Eye (tissue), 1 donor: ENCODE results near the gene ESM1.
A peak's percentile ranks its signal among the peaks of the same experiment; 100 is the strongest.

Source experiments
- DNase-seq: peaks from one replicate; pipeline ENCODE4 v3.0.0-alpha.2; 2015

Gene ESM1

DNA sequence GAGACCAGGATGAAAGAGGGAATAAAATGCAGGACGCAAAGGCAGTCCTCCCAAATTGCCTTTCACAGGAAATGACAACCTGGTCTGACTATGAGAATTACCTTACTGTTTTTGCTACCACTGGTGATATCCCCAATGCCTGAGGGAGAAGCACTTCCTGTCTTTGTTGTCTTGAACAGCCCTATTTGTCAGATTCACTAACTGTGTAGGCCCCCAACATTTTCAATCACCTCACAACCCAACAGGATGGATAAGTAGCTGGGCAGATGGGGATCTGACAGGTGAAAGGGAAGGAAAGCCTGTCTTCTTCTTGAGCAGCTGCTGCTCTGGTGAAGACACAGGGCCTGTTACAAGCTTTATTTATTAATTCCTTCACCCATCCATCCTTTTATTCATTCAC lies 9.7 kb downstream of the ESM1 start:
- DNase-seq = no peak

DNA sequence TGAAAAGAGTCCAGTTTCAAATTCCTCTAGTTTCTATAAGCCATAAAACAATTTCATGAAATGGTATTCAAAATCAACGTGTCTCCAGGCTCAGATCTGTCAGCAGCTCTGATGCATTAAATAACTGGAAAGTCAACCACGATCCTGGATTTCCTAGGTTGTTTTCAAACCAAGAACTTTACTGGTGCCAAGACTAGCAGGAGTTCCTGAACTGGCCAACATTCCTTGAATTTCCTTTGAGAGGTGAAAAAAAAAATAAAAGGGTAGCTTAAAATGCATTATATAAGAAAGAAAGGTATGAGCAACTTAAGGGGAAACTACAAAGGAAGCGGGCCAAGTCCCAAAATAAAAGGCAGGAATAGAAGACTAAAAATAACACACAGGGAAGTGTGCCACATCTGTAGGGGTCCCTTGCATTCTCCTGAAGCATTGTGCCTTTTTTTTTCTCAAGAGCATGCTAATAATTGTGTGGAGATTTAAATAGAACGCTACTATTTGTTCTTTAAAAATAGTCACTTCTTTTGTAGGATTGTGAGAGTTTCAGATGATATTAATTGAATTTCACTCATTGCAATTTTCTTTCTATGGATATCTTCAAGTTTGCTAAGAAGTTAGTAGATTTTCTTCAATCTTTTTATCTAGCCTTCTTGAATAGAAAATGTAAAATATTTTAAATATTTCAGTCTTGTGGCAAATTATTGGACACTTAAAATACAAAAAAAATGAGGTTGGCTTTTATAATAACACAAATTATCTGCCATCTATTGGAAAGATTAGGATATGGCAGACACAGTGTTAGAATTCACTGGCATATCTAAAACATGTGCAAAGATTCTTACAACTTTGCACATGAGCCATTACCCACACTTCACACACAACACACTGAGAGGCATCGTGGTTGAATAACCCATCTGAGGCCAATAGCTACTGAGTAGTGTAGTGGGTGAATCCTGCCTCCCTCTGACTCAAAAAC lies 15.3 kb downstream of the ESM1 start:
- DNase-seq = no peak

DNA sequence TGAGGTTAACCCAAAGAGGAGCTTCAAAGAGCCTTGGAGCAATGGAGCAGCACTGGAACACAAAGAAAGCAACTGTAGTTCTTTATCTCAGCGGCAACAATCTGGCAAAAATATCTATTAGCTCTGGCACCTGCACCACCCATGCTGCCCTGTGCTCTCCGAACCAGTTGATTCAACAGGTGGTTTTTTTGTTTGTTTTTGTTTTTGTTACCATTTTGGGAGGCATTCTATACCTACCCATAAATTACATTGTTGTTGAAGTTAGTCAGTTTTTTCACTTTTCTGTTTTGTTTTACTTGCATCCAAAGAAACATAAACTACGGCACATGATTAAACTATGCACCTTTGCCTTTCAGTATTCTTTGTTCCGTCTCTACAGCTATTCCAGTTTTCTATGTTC lies 16.2 kb downstream of the ESM1 start:
- DNase-seq = no peak

DNA sequence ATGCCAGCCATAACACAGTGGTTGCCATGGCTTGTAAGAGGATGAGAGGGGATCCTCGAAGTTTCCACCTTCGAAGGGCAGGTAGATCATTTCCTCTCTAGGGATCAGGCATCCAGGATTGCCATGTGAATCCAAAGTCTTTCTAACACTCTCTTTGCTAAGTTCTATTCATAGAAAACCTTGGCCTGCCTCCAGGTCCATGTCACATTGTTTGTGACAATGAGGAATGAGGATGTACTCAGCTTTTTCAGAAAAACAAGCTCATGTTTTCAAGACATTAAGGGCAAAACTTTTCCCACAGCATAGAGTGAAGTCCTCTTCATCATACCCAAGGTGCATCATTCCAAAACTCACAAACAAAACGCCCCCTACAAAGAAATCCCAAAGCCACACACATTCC lies 19.6 kb downstream of the ESM1 start:
- DNase-seq = no peak

- DNase-seq = no peak
Measured at GRCh38 chr5:54964405-54964804, 21.0 kb downstream of the ESM1 start.

DNA sequence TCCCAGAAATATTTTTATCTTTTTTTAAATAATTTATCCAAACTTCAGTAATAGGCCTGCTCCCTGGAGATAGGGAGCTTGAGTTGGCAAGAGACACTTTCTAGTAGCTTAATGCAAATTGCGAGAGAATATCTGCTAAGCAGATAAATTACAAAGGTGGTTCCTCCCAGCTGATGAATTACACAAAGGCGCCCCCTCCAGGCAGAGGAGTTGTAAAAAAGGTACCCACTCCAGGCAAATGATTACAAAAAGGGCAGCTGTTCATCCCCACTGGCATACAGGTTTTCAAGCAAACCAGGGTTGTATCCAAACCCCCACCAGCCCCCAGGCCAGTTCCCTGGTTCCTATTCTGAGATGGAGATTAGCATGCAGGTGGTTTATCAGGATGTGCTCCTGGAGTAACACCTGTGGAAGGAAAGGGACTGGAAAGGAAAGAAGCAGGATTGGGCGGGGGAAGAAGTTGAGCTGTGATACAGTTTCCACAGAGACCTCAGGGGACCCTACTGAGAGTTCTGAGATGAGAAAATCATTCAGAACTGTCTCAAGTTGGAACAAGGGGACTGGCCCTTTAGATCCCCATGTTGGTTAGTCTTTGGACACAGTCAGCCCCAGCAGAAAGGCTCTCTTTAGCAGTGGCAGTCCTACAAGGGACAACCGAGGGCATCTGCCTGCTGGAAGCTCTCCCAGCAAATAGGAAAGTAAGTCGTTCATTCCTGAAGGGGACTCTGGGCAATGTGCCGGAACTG lies 25.5 kb downstream of the ESM1 start:
- DNase-seq = no peak

DNA sequence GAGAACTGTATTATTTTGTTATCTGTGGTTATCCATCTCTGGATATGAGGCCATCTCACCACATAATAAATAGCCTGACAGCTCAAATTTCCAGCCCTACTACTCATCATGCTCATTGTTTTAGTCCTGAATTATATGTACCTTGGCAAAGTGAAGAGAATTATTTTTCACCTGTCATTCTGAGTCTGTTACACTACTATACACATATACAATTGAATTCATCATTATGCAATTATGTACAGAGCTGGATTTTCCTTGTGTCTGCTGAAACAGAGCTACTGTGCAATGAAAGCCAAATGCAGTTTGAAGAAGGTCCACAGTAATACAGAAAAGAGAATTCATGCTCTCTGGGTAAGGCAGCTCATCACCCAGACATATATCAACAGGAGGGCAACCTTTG lies 28.5 kb downstream of the ESM1 start:
- DNase-seq = no peak

DNA sequence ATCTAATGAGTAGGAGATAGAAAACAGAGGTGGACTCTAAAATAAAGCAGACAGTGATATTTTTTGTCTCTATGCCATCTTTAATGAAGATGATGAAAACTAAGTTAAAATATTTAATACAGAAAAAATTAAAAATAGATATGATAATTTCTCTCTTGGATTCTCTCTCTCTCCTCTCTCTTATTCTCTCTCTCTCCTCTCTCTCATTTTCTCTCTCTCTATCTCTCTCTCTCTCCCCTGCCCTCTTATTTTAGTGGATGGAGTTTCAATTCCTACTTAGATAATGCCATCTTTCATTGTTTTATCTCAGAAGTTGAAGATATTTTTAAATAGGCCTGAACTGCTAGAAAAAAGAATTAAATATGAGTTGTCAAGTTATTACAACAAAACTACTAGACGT lies 38.2 kb downstream of the ESM1 start:
- no peak for DNase-seq

GRCh38 chr5:54946306-54946819 lies 39.0 kb downstream of the ESM1 start:
- DNase-seq = no peak

GRCh38 chr5:54944364-54944763 lies 41.0 kb downstream of the ESM1 start:
- peak; percentile 24 for DNase-seq

DNA sequence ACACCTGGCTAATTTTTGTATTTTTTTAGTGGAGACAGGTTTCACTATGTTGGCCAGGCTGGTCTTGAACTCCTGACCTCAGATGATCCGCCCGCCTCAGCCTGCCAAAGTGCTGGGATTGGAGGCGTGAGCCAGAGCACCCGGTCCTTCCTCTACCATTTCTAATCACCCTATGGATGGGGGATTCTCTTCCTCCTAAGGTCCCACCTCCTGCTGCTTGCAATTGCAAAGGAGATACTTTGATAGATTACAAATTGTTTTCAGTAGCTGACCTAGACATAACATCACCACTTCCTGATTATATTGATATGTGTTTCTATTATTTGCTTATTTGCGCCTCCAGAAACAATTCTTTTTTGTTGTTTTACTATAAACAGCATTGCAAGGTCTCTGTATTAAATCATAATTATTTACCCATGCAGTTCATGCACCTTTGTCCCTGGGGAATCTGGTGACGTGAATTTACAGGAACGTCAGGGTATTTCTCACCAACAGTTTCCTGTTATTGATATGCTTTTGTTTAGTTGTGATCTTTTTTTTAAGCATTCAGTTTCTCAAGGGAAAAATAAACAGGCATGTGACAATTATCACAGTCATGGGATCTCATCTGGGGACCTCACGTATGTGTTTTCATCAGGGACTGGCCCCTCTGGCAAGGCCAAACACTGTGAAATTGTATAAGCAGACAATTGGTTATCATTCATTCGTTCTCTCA lies 43.2 kb downstream of the ESM1 start:
- DNase-seq = no peak

DNA sequence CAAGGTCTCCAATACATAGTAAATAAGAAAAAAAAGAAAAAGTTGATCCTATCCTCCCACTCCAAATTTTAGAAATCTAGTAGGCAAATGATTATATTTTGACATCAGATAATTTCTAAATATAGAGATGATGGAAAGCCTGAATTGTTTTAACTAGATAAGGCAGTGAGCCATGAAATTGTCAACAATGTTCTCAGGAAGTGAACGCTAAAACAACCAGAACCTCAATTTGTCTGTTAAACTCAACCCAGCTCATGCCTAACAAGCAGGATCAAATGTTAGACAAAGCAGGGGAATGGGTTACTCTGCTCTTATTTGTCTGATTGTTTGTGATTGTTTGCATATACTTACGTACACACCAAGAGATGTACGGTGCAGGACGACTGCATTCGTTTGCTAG lies 49.2 kb downstream of the ESM1 start:
- no peak for DNase-seq

- DNase-seq = no peak
Measured at GRCh38 chr5:54932789-54933188, 52.6 kb downstream of the ESM1 start.

GRCh38 chr5:54930736-54931135 lies 54.7 kb downstream of the ESM1 start:
- DNase-seq = no peak
